ENCODE data around the gene CAMK1D.

DNA sequence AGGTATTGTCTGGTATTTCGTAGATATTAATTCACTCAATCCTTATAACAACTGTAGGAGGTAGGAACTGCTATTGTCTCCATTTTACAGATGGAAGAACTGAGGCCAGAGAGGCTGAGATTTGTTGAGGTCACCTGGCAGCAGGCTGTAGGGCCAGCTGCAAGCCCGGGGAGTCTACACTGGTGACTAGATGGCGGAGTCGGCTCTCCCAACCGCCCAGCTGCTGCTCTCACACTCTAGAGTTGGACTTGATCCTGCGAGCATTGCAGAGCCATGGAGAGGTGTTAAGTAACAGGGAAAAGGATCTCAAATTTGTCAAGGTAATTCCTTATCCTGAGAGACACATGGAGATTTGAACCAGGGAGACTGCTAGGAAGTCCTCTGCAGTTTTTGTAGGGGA, 124.1 kb downstream of the CAMK1D start:
- TF ChIP-seq, protein P1, sequence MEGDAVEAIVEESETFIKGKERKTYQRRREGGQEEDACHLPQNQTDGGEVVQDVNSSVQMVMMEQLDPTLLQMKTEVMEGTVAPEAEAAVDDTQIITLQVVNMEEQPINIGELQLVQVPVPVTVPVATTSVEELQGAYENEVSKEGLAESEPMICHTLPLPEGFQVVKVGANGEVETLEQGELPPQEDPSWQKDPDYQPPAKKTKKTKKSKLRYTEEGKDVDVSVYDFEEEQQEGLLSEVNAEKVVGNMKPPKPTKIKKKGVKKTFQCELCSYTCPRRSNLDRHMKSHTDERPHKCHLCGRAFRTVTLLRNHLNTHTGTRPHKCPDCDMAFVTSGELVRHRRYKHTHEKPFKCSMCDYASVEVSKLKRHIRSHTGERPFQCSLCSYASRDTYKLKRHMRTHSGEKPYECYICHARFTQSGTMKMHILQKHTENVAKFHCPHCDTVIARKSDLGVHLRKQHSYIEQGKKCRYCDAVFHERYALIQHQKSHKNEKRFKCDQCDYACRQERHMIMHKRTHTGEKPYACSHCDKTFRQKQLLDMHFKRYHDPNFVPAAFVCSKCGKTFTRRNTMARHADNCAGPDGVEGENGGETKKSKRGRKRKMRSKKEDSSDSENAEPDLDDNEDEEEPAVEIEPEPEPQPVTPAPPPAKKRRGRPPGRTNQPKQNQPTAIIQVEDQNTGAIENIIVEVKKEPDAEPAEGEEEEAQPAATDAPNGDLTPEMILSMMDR (IDR thresholded peaks at IDR 0.05; ENCODE audit: control extremely low read depth in 1 of 3, insufficient read depth in 1 of 3, low read depth in 1 of 3, low read length in 3 of 3), result no peak
- TF ChIP-seq, protein P2, sequence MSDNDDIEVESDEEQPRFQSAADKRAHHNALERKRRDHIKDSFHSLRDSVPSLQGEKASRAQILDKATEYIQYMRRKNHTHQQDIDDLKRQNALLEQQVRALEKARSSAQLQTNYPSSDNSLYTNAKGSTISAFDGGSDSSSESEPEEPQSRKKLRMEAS (IDR thresholded peaks at IDR 0.05), result no peak
- no peak for TF ChIP-seq MAFK (IDR thresholded peaks at IDR 0.05; ENCODE audit: low read depth, low read length)
- TF ChIP-seq CREB1 (IDR thresholded peaks at IDR 0.05), result no peak
- no peak for TF ChIP-seq NANOG (IDR thresholded peaks at IDR 0.05; ENCODE audit: insufficient read depth, low read depth, low read length, poor library complexity, severe bottlenecking)
- no peak for TF ChIP-seq GTF2F1 (IDR thresholded peaks at IDR 0.05; ENCODE audit: borderline replicate concordance, low read depth, low read length)
- no peak for TF ChIP-seq POLR2AphosphoS5 (IDR thresholded peaks at IDR 0.05; ENCODE audit: low read depth, low read length)
- no peak for TF ChIP-seq SRF (IDR thresholded peaks at IDR 0.05; ENCODE audit: low read depth, low read length)
- no peak for TF ChIP-seq EZH2 (IDR thresholded peaks at IDR 0.05; ENCODE audit: low read depth, low read length, severe bottlenecking)
- TF ChIP-seq CBX5 (IDR thresholded peaks at IDR 0.05; ENCODE audit: low read depth, low read length), result no peak

All from H1 (cell line).